ENCODE results near the gene GABARAP.
A peak's percentile ranks its signal among the peaks of the same experiment; 100 is the strongest.
"Not testable (repeated sequence)": the region's sequence is repeated elsewhere in the genome, so short reads cannot be mapped to it uniquely, and the experiment has no call there.

Gene GABARAP

DNA sequence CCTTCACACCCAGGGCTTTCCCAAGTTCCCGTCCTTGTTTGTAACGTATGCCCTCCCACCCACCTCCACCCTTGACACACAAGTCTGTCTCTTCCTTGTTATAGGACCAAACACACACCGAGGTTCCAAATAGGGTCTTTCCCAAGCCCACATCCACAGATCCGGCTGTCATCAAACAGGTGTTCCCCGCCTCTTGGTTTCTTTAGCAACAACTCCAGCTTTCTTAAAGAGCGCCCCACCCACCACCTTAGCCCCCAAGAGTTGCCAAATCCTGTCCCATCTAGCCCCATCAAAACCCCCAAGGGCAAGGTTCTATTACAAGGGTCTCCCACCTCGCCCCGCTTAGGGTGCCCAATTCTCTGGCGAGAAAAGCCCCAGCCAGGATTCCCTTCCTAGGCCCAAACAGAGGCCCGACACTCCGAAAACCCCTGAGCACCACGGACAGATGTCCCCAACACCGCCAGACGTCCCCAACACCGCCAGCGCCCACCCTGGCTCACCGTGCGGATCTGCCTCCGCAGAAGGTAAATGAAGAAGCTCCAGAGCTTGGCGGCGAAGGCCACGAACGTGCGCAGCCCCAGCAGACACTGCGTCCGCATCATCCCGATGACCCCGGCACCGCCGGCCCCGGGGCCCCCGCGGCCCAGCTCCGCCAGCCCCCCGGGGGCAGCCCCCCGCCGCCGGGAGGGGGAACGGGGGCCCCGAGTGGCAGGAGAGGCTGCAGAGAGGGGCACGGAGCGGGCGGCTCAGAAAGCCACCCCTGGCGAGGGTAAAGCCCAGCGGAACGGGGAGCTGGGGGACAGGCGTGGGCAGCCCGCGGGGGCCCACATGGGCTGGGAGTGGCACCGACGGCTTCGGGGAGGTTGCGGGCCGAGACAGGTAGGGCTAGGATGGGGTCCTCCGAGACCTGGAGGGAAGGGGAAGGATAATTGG is 8.7 kb upstream of the GABARAP start:
- ATAC-seq (peak; percentile 27), DNase-seq (no peak)
- no peaks in the 10 kb centered on the region for H3K27me3 Mint-ChIP-seq
- H3K27ac Mint-ChIP-seq = peak overlapping the region; percentile 97 to 98
- H3K4me1 Mint-ChIP-seq = peaks cover 60% of the 10 kb centered on the region
- no peaks in the 10 kb centered on the region for H3K9me3 Mint-ChIP-seq
- peak overlapping the region; percentile 94 to 99 for H3K4me3 Mint-ChIP-seq

DNA sequence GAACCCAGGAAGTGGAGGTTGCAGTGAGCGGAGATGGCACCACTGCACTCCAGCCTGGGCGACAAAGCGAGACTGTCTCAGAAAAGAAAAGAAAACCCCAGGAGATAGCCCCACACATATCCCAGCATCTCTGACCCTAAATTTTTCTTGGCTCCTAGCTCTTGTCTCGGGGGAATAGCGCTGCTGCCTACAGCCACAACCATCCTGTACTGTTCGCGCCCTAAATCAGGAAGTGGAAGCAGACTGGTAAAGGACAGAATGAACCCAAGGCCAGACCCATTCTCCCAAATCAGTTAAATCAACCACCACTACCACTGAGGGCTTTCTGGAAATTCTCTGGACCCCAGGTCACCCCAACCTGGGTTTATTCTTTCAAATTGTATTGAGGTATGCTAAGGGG is 7.6 kb upstream of the GABARAP start:
- Mint-ChIP-seq H3K27ac (peak overlapping the region in 1 of 2 donors; percentile 91), H3K9me3 (no peaks in the 10 kb centered on the region), H3K27me3 (no peaks in the 10 kb centered on the region), H3K4me1 (peaks cover 58% of the 10 kb centered on the region), H3K4me3 (peak overlapping the region; percentile 94 to 99)
- DNase-seq (no peak), ATAC-seq (no peak)

DNA sequence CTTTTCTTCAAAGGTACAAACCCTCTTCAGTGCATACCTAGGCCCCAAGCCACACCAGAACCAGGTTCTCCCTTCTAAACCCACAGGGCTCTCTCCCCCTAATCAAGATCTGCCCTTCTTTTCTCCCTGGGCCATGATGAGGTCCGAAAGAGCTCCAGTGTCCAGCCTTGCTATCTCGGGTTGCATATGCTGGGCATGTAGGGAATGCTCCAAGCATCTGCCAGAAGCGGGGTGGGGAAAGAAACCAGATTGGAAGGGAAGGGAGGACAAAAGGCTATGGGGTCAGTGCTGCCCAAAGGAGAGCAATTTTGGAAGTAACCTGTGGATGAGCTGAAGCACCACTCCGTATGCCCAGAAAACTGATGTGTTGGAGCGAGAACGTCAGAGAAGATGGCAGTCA is 7.0 kb upstream of the GABARAP start:
- H3K9me3 Mint-ChIP-seq = no peaks in the 10 kb centered on the region
- H3K27ac Mint-ChIP-seq = peak overlapping the region in 1 of 2 donors; percentile 91
- peaks cover 52% of the 10 kb centered on the region for H3K4me1 Mint-ChIP-seq
- H3K27me3 Mint-ChIP-seq = no peaks in the 10 kb centered on the region
- H3K4me3 Mint-ChIP-seq = peak overlapping the region; percentile 66 to 80
- ATAC-seq (no peak), DNase-seq (no peak)

DNA sequence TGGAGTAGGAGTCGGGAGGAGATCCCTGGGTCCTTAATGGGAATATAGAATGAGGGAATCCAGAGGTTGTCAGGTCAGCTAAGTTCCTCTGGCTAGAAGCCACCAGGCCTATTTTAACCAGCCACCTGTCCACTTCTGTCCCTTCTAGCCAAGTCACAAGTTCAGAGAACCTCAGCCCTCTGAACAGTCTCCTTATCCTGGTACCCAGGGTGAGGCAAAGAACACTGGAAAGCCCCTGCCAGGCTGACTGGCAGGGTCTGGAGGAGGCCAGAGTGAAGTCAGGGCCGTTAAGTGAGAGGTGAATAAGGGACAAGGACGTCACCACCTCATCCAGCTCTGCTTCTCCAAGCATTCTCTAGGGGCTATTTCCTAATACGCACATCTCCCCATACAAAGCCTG is 6.5 kb upstream of the GABARAP start:
- ATAC-seq (no peak), DNase-seq (no peak)
- H3K4me3 Mint-ChIP-seq = peak overlapping the region; percentile 66 to 80
- peak overlapping the region in 1 of 2 donors; percentile 40 for H3K27ac Mint-ChIP-seq
- no peaks in the 10 kb centered on the region for H3K27me3 Mint-ChIP-seq
- H3K9me3 Mint-ChIP-seq = no peaks in the 10 kb centered on the region
- H3K4me1 Mint-ChIP-seq = peaks cover 48% of the 10 kb centered on the region

DNA sequence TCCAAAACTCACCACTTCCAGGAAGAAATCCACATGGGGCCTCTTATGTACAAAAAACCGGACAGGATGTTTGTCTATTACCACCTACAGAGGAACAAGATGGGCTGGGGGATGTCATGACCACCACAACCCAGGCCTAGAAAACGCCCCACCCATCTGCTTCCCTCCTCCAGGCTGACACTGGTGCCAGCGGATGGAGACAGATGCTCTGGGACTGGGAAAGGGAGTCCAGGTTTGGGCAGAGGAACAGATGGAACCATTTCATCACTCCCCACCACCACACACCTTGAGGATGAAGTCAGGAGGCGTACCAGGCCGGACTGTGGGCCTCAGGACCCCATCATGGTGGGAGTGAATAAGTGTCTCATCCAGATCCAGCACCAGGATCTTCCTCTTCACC is 4.5 kb upstream of the GABARAP start:
- H3K4me1 Mint-ChIP-seq = peaks cover 48% of the 10 kb centered on the region
- DNase-seq = no peak
- H3K27ac Mint-ChIP-seq = peak overlapping the region in 1 of 2 donors; percentile 74
- H3K9me3 Mint-ChIP-seq = no peaks in the 10 kb centered on the region
- ATAC-seq = no peak
- H3K4me3 Mint-ChIP-seq = no peak overlapping the region
- no peaks in the 10 kb centered on the region for H3K27me3 Mint-ChIP-seq

DNA sequence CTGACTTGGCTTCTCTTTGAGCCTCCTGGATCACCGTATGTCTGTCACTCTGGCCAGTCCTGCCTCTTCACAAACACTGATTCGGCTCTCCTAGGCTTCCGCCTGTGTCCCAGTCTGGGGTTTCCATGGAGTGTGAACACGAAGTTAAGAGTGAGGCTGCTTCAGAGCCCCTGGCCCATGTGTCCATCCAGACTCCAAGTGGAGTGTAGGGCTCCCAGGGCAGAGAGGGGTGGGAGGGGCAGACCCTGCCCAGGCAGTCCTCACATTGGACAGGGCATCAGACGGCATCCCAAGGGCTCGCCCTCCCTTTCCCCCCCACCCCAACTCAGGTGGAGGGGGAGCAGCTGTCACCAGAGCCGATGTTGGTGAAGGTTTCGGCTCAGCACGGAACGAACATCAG is 1.6 kb upstream of the GABARAP start:
- ATAC-seq, H3K27me3 Mint-ChIP-seq, DNase-seq, H3K4me3 Mint-ChIP-seq, H3K27ac Mint-ChIP-seq, H3K9me3 Mint-ChIP-seq: not testable (repeated sequence)
- peaks cover 55% of the 10 kb centered on the region for H3K4me1 Mint-ChIP-seq

DNA sequence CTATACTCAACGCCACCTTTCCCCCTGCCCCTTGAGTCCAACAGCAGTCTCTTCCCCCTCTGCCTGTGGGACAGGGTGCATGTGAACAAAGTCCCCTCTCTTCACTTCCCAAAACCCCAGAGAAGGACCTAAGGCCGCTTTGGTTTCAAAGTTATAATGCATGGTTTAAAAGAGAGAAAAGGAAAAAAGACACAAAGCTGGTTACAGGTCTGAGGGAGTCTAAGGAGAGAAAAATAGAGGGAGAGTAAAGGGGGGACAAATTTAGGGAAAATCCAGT is 1.1 kb upstream of the GABARAP start:
- H3K27ac Mint-ChIP-seq = peak overlapping the region; percentile 41 to 94
- H3K27me3 Mint-ChIP-seq = no peaks in the 10 kb centered on the region
- no peaks in the 10 kb centered on the region for H3K9me3 Mint-ChIP-seq
- H3K4me1 Mint-ChIP-seq = peaks cover 50% of the 10 kb centered on the region
- peak overlapping the region; percentile 98 to 100 for H3K4me3 Mint-ChIP-seq
- no peak for DNase-seq
- ATAC-seq = no peak

DNA sequence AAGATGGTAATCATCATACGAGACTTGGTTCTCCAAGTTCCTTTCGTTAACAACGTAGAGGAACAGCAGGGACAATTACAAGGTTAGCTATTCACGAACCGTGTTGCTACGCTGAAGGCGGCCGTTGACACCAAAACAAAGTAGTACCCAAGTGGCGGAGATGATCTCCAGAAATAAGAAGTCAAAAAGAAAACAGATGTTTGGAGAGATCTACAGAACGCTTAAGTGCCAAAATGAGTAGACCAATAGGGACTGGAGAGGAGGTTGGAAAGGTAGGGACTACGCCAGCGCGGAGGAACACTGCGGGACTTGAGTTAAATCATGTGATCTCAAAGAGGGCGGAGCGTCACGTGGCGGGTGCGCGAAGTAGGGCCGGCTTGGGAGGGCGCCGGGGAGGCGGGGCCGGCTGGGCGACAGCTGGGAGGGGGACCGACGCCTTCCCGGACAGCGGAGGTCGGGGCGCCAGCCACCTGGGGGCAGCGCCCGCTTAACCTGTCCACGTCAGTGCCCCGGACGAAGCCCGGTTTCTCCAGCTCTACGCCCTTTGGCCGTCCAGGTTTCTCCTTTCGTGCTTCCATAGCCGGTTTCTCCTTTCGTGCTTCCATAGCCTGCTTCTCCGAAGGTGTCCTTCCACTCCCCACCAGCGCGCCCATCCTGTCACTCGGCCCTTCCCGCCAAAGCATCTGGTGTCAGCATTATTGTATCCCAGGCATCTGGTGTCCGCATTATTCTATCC is 636 bp upstream of the GABARAP start:
- Mint-ChIP-seq H3K9me3 (no peaks in the 10 kb centered on the region), H3K4me1 (peaks cover 50% of the 10 kb centered on the region), H3K27me3 (no peaks in the 10 kb centered on the region), H3K4me3 (peak overlapping the region; percentile 98 to 100), H3K27ac (peak overlapping the region; percentile 96 to 99)
- ATAC-seq (peak; percentile 59), DNase-seq (peak; percentile 90 to 91)

DNA sequence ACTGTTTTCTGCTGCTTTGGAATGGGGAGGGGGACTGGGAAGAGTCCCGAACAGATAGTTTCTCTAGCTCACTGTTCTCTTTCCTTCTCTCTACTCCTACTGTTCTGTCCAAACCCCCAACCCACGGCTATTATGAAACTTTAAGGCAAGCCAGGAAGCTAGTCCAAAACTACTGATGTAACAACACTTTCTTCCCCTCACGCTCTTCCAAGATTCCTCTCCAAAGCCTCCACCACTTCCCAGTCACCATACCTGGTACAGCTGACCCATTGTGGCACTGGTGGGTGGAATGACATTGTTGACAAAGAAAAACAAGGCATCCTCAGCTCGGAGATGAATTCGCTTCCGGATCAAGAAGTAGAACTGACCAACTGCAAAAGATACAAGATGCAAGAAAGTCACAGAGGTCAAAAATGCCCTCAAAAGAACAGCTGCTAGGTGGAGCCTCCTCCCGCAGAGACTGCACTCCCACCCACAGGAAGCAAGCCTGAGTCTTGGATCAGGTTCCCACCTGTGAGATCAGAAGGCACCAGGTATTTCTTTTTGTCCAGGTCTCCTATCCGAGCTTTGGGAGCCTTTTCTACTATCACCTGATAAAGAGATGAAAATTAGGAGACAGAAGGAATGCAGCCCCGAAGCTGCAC is 1.0 kb downstream of the GABARAP start:
- H3K9me3 Mint-ChIP-seq = no peaks in the 10 kb centered on the region
- H3K4me3 Mint-ChIP-seq = peak overlapping the region; percentile 98 to 100
- H3K27me3 Mint-ChIP-seq = no peaks in the 10 kb centered on the region
- ATAC-seq = no peak
- H3K4me1 Mint-ChIP-seq = peaks cover 57% of the 10 kb centered on the region
- no peak for DNase-seq
- H3K27ac Mint-ChIP-seq = peak overlapping the region; percentile 97 to 99

DNA sequence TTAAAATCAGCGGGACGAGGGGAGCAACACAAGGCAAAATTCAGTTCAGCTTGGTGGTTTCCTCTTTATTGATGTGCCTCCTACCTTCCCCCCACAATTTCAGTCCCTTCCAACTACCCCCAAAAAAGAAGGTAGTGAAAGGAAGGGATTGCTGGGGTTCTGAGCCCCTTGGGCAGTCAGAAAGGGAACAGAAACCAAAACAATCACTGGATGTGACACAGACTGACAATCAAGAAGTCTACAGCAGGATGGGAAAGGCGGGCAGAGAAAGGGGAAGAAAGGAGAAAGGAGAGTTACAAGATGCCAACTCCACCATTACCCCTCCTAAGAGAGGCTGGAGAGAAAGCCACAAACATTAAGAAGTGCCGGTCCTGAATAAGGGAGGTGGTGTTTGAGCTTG is 1.9 kb downstream of the GABARAP start:
- ATAC-seq (no peak), DNase-seq (no peak)
- no peaks in the 10 kb centered on the region for H3K27me3 Mint-ChIP-seq
- peaks cover 64% of the 10 kb centered on the region for H3K4me1 Mint-ChIP-seq
- H3K9me3 Mint-ChIP-seq = no peaks in the 10 kb centered on the region
- peak overlapping the region in 1 of 2 donors; percentile 12 for H3K27ac Mint-ChIP-seq
- peak overlapping the region; percentile 96 to 98 for H3K4me3 Mint-ChIP-seq

DNA sequence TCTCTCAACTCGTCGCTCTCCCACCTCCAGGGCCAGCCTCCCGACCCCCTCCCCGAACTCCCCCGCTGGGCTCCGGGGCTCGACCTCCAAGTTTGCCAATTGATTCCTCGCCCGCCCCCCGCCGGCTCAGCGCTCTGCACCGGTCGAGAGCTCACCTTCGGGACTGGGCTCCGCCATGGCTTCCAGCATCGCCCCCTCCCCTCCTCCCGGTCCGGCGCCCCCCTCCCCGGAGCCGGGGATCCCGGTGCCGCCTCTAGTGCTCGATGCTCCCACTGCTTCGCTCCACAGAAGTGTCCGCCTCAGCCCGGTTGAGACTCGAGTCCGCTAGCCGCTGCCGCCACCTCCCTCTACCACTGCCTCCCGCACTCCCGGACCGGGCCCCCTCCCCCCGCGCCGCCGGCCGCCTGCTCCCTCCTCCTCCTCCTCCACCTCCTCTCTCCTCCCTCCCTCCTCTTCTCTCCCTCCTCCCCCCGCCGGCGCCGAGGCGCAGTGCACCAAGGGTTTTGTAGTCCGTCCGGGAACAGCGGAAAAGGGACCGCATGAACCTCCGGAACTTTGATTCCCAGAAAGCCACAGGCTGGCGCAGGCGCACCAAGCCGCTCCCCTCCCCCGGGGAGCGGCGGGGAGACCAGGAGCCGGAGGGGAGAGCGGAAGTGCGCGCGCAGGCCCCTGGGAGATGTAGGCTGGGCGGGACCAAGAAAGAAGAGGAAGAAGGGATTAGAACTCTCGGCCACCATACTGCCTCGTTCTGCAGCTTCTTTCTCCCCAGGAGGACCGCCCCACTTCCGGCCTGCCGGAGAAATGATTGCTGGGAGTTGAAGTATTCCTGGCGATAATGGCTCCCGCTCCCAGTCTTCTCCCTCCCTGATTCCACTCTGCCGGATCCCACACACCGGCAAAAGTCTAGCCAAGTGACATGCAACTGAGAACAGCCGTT is 2.9 kb downstream of the GABARAP start, which contains the start of gene PHF23:
TSS of gene PHF23 (minus strand) at position 367 of the 937 bp plus-strand sequence. CDS start at position 189, 178 bp downstream.
- Mint-ChIP-seq H3K27ac (peak within 1 kb of the TSS; percentile 83 to 96), H3K4me3 (peak within 1 kb of the TSS; percentile 96 to 98), H3K27me3 (no peaks in the 10 kb centered on the region), H3K4me1 (peaks cover 74% of the 10 kb centered on the region), H3K9me3 (no peaks in the 10 kb centered on the region)
- peak; percentile 77 for ATAC-seq
- DNase-seq = peak; percentile 94 to 97

DNA sequence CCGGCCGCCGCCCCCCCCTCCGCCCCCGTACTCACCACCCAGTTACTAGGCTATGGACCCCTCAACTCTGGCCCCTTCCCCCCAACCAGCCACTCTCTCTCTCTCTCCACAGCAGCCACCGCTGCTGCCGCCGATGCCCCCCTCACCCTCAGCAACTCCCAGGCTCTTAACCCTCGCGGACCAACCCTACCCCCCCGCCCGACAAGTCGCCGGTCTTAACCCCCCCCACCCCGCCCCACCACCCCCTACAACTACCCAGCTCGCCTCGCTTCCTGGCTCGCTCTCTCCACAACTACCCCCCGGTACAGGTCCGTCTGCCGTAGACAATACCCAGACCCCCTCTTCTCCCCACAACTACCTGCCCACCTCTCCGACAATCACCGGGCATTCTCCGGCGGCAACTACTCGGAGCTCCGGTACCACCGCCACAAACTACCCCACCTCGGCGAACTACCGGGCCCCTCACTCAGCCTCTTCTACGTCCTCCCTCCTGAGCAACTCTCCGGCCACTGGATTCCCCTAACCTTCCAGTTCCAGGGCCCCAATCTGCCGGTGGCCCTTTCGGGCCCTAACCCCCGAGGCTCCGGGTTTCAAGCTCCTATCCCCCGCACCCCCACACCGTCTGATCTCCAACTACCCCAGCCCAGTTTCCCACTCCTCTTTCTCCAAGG is 3.7 kb downstream of the GABARAP start:
- ATAC-seq (no peak), DNase-seq (no peak)
- H3K9me3 Mint-ChIP-seq = no peaks in the 10 kb centered on the region
- H3K4me3 Mint-ChIP-seq = peak overlapping the region; percentile 96 to 98
- H3K27me3 Mint-ChIP-seq = no peaks in the 10 kb centered on the region
- H3K4me1 Mint-ChIP-seq = peaks cover 77% of the 10 kb centered on the region
- peak overlapping the region; percentile 75 to 96 for H3K27ac Mint-ChIP-seq

DNA sequence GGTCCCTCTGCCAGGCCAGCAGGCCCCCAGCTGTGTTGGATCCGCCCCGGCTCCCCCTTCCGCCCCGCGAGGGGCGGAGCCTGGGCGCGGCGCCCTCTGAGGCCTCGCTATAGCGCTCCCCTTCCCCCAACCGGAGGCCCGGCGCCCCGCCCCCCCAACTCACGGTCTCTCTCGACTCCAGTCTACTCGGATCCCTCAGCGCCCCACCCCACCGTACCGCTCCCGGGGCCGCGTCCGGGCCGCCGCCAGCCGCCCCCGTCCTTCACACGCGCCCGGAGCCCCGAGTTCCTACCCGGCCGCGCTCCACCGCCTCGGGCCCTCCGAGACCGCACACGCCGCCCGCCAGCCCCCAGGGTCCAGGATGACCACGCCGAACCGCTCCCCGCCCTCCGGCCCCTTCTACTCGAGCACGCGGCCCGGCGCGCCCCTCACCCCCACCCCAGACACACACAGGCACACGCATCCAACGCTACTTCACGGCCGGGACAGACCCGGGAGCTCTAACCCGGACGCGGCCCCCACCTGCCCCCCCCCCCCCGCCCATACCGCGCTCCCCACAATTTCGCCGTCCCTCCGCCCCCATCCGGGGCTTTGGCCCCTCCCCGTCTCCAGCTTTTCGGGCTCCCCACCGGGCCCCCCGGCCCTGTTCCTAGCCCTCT is 4.4 kb downstream of the GABARAP start:
- Mint-ChIP-seq H3K27me3 (no peaks in the 10 kb centered on the region), H3K4me3 (peak overlapping the region; percentile 96 to 98), H3K27ac (peak overlapping the region; percentile 82 to 96), H3K4me1 (peaks cover 77% of the 10 kb centered on the region), H3K9me3 (no peaks in the 10 kb centered on the region)
- DNase-seq = peak; percentile 76 to 80
- peak; percentile 51 for ATAC-seq

DNA sequence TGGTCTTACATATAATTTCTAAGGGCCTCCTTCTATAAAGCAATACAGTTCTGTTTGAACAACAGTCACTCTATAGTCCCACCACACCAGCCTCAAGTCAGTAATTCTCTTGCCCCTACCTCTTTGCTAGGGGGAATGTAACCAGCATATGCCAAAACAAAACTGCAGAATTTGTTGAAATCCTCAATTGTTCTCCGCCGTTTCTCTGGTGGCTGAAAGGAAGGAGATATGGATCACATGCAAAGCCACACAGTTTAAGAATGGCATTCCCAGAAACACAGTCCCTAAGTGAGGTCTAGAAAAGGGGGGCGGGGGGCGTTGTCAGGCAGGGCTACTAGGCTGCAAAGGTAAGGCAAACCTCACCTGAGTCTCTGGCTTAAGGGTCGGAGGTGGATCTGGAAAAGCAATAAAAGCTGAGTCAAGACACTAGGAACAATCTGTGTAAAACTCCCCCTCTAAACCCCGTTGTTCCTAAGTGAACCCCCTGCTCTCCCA is 4.9 kb downstream of the GABARAP start:
- Mint-ChIP-seq H3K4me1 (peaks cover 79% of the 10 kb centered on the region), H3K27me3 (no peaks in the 10 kb centered on the region), H3K9me3 (no peaks in the 10 kb centered on the region), H3K27ac (peak overlapping the region in 1 of 2 donors; percentile 16), H3K4me3 (peak overlapping the region; percentile 96 to 98)
- DNase-seq (no peak), ATAC-seq (no peak)
